ENCODE data around the gene APPL2. TPM values are rescaled to one million over a fixed set of nuclear protein-coding genes. Genes with fewer than 3 reads are reported as not detected.
A peak's percentile ranks its signal among the peaks of the same experiment; 100 is the strongest.

Gene APPL2
- polyA plus RNA-seq, 2 of the 4 experiments (the other 2 are of a cell fraction) = 24.1 to 62.6 TPM

- TF ChIP-seq GATA3 (IDR thresholded peaks at IDR 0.05; ENCODE audit: borderline replicate concordance) = no peak
These were observed 17.5 kb downstream of the APPL2 start (continued) for GRCh38 chr12:105218434-105218833.

- ATAC-seq = peak in 1 of 2 experiments; percentile 56; a peak in 3 of 6 replicates
- no peak for FAIRE-seq
- peak in 1 of 2 experiments; percentile 33 for DNase-seq (ENCODE audit: low read depth in 1 of 2, low spot score in 1 of 2)
- Histone ChIP-seq H3K9me3 (no peaks in the 10 kb centered on the region), H3K4me1 (peaks cover 6% of the 10 kb centered on the region; the same call in 1 of the 3 replicates), H3K27ac (no peak overlapping the region), H3K4me2 (no peak overlapping the region), H3K4me3 (no peak overlapping the region)
- CTCF ChIA-PET = interaction anchor here (0.9 to 1.2 kb wide), 2 partner anchors 12 to 19 kb away, joined by 3 to 4 read pairs; no protein-coding TSS in a partner anchor
- TF ChIP-seq HOXB13 (CRISPR knock-in tag; IDR thresholded peaks at IDR 0.05; ENCODE audit: low read depth) = no peak
- no peak for TF ChIP-seq KDM5A (IDR thresholded peaks at IDR 0.05)
- no peak for TF ChIP-seq CTCF (IDR thresholded peaks at IDR 0.05)
- no peak for TF ChIP-seq ELK1 (IDR thresholded peaks at IDR 0.05; ENCODE audit: low read depth, low read length)
- TF ChIP-seq ZC3H11A (IDR thresholded peaks at IDR 0.05) = no peak
- WGBS (ENCODE audit: missing lambda C conversion rate) = 77% methylated on average over 9 of the region's 9 CpGs
- POLR2A ChIA-PET = interaction anchor here (0.8 kb wide), 1 partner anchor 21 kb away, joined by 4 read pairs; the partner anchor contains the start of gene APPL2
These were observed 21.2 kb downstream of the APPL2 start for GRCh38 chr12:105214670-105215375.

- Histone ChIP-seq H3K27ac (no peak overlapping the region), H3K9me3 (no peaks in the 10 kb centered on the region), H3K4me3 (no peak overlapping the region), H3K4me1 (peaks cover 6% of the 10 kb centered on the region; the same call in 1 of the 3 replicates), H3K4me2 (no peak overlapping the region)
- TF ChIP-seq CBX2 (IDR thresholded peaks at IDR 0.05; ENCODE audit: borderline replicate concordance, low read depth) = no peak
- TF ChIP-seq USF2 (IDR thresholded peaks at IDR 0.05) = no peak
- TF ChIP-seq HOXB13 (CRISPR knock-in tag; IDR thresholded peaks at IDR 0.05; ENCODE audit: low read depth) = no peak
- TF ChIP-seq SMC3 (IDR thresholded peaks at IDR 0.05) = no peak
- TF ChIP-seq CEBPB (IDR thresholded peaks at IDR 0.05) = no peak
- TF ChIP-seq MYC (IDR thresholded peaks at IDR 0.05; ENCODE audit: borderline replicate concordance, low read length) = no peak
- TF ChIP-seq MAFK (IDR thresholded peaks at IDR 0.05; ENCODE audit: partially characterized antibody) = no peak
- no peak for TF ChIP-seq ESRRA (IDR thresholded peaks at IDR 0.05; ENCODE audit: borderline replicate concordance, low read length)
- TF ChIP-seq NFE2L2 (conservative IDR thresholded peaks at IDR 0.05; ENCODE audit: low read length) = no peak
- no peak for TF ChIP-seq POLR2A (IDR thresholded peaks at IDR 0.05; ENCODE audit: low read length)
- TF ChIP-seq JUNB (IDR thresholded peaks at IDR 0.05) = no peak
- TF ChIP-seq KDM5A (IDR thresholded peaks at IDR 0.05) = no peak
- no peak for TF ChIP-seq NPAS2 (CRISPR knock-in tag; IDR thresholded peaks at IDR 0.05; ENCODE audit: borderline replicate concordance)
- FAIRE-seq = no peak
- ATAC-seq = no peak; a peak in 2 of 6 replicates
- peak in 1 of 2 experiments; percentile 21 for DNase-seq (ENCODE audit: low read depth in 1 of 2, low spot score in 1 of 2)
- 92% methylated on average over 6 of the region's 6 CpGs for WGBS (ENCODE audit: missing lambda C conversion rate)
- ChIA-PET CTCF (interaction anchor here (0.9 to 1.2 kb wide), 2 partner anchors 13 to 19 kb away, joined by 3 to 4 read pairs; no protein-coding TSS in a partner anchor), POLR2A (interaction anchor here (0.8 kb wide), 1 partner anchor 21 kb away, joined by 4 read pairs; the partner anchor contains the start of gene APPL2)
These were observed 21.8 kb downstream of the APPL2 start for GRCh38 chr12:105214148-105214547.

All from A549 (cell line).